Liver (tissue), 3 donors: ENCODE measurements around the gene SLC25A12.

Source experiments
- CTCF ChIP-seq: fragments of 150-350 bp; IDR thresholded peaks from 2 replicates; pipeline ENCODE4 v1.5.1; 2017; ENCODE audit warnings: improper control_type of control experiment, low read depth, low read length; ENCODE audit not compliant: missing input control
- GABPA ChIP-seq, 2 donors: IDR thresholded peaks in 1 of 2; conservative IDR thresholded peaks in 1 of 2; 2 replicates each; pipeline ENCODE4 v1.6.1; 2016; ENCODE audit warnings: antibody characterized with exemption in 2 of 2, mild to moderate bottlenecking in 1 of 2, moderate library complexity in 1 of 2
- JUND ChIP-seq, 2 donors: IDR thresholded peaks; 2 replicates each; pipeline ENCODE4 v1.6.1; 2016; ENCODE audit warnings: antibody characterized with exemption in 2 of 2
- NR2F2 ChIP-seq: IDR thresholded peaks from 2 replicates; pipeline ENCODE4 v1.6.1; 2016; ENCODE audit warnings: antibody characterized with exemption
- RAD21 ChIP-seq, 2 donors: IDR thresholded peaks; 2 replicates each; pipeline ENCODE4 v1.6.1; 2016; ENCODE audit warnings: antibody characterized with exemption in 2 of 2, mild to moderate bottlenecking in 2 of 2
- TAF1 ChIP-seq: conservative IDR thresholded peaks from 2 replicates; pipeline ENCODE4 v1.6.1; 2016; ENCODE audit warnings: antibody characterized with exemption, mild to moderate bottlenecking
- YY1 ChIP-seq: IDR thresholded peaks from 2 replicates; pipeline ENCODE4 v1.6.1; 2016; ENCODE audit warnings: antibody characterized with exemption, mild to moderate bottlenecking
- ZBTB33 ChIP-seq: IDR thresholded peaks from 2 replicates; pipeline ENCODE4 v1.6.1; 2016; ENCODE audit warnings: antibody characterized with exemption
- donor health status: healthy.
- donor health status: healthy.

GRCh38 chr2:171763602-171764001 lies 130.4 kb downstream of the SLC25A12 start:
- TF ChIP-seq CTCF (no peak), TAF1 (no peak), RAD21 (IDR thresholded peaks at IDR 0.05) (no peak), YY1 (no peak), JUND (IDR thresholded peaks at IDR 0.05) (no peak), GABPA (IDR thresholded peaks at IDR 0.05 in 1 of 2, conservative IDR thresholded peaks at IDR 0.05 in 1 of 2) (no peak), ZBTB33 (no peak), NR2F2 (no peak)
